Mucosa of descending colon (tissue), 3 donors: ENCODE results near the gene SORBS1. TPM values are rescaled to one million over a fixed set of nuclear protein-coding genes. Genes with fewer than 3 reads are reported as not detected.
A peak's percentile ranks its signal among the peaks of the same experiment; 100 is the strongest.
"Not testable (repeated sequence)": the region's sequence is repeated elsewhere in the genome, so short reads cannot be mapped to it uniquely, and the experiment has no call there.

Experiments
- ATAC-seq: fragments of 200-7000 bp; cut with Tn5 transposase; one replicate; pipeline ENCODE4 v1.9.1; 2020; ENCODE audit warnings: mild to moderate bottlenecking, moderate library complexity
- DNase-seq, 3 donors: peaks; one replicate each; pipeline ENCODE4 v3.0.0-alpha.2; 2020
- H3K36me3 ChIP-seq: fragments of 200-600 bp; one replicate; pipeline ENCODE4 v1.8.0; 2021; ENCODE audit warnings: low read depth, mild to moderate bottlenecking
- H3K4me1 ChIP-seq: fragments of 200-600 bp; one replicate; pipeline ENCODE4 v1.8.0; 2021; ENCODE audit warnings: low read depth, mild to moderate bottlenecking
- H3K4me3 ChIP-seq: fragments of 200-600 bp; one replicate; pipeline ENCODE4 v1.8.0; 2021; ENCODE audit warnings: mild to moderate bottlenecking
- H3K9me3 ChIP-seq: fragments of 200-600 bp; one replicate; pipeline ENCODE4 v1.8.0; 2021; ENCODE audit warnings: mild to moderate bottlenecking
- CTCF ChIP-seq: fragments of 200-600 bp; IDR thresholded peaks from one replicate; pipeline ENCODE4 v1.8.0; 2022; ENCODE audit warnings: antibody characterized with exemption, mild to moderate bottlenecking
- intact Hi-C, 2 donors: fragments of 100-400 bp; cut with DNase I in 1 of 2; cut with micrococcal nuclease in 1 of 2; formaldehyde crosslinking; loops; one replicate each; pipeline versions ENCODE4 v1.11.0 to v1.11.1; 2022; cut with DNase I, micrococcal nuclease
- total RNA-seq, 3 donors: library from RNA; stranded (reverse); fragmentation: NEBNext Ultra II Directional in 2 of 3; extraction: Animal tissue kit (Norgen Biotek cat#: 25700) in 2 of 3; gene quantifications; one replicate each; pipeline versions ENCODE4 v1.2.1 to v1.2.4, GENCODE V29; 2021 to 2023
- donor health status: DM: no; HTN: no; CAD: no; lungs with moderate emphysema.
- donor health status: DM: no; HTN: no; CAD: no.
- donor health status: DM: no; HTN: yes; CAD: no.

The SORBS1 gene
- total RNA-seq, 3 donors from 2014 or later = 48.9 to 699 (median 99.3) TPM

GRCh38 chr10:95350830-95351228, 210.3 kb downstream of the SORBS1 start:
- Histone ChIP-seq H3K9me3 (no peaks in the 10 kb centered on the region), H3K36me3 (no peaks in the 10 kb centered on the region), H3K4me3 (no peak overlapping the region), H3K4me1 (no peaks in the 10 kb centered on the region)
- intact Hi-C loops = no loop called here
- no peak for TF ChIP-seq CTCF
- DNase-seq (no peak), ATAC-seq (no peak)

- intact Hi-C loops = no loop called here
- TF ChIP-seq CTCF = no peak
- Histone ChIP-seq H3K4me1 (no peaks in the 10 kb centered on the region), H3K4me3 (no peak overlapping the region), H3K9me3 (no peaks in the 10 kb centered on the region), H3K36me3 (no peaks in the 10 kb centered on the region)
- DNase-seq (peak in 1 of 3 donors; percentile 12), ATAC-seq (peak; percentile 28)
Measured at GRCh38 chr10:95350219-95350829, 210.8 kb downstream of the SORBS1 start.

- H3K9me3 ChIP-seq, DNase-seq, ATAC-seq, intact Hi-C loops, H3K36me3 ChIP-seq, H3K4me1 ChIP-seq, H3K4me3 ChIP-seq: not testable (repeated sequence)
Measured at GRCh38 chr10:95347402-95347766, 213.8 kb downstream of the SORBS1 start.

- H3K4me3 ChIP-seq = no peak overlapping the region
- ATAC-seq (no peak), DNase-seq (no peak)
- no peaks in the 10 kb centered on the region for H3K36me3 ChIP-seq
- no peak for TF ChIP-seq CTCF
- H3K4me1 ChIP-seq = no peaks in the 10 kb centered on the region
- intact Hi-C loops = no loop called here
- H3K9me3 ChIP-seq = no peaks in the 10 kb centered on the region
Measured at GRCh38 chr10:95346715-95347401, 214.3 kb downstream of the SORBS1 start.

GRCh38 chr10:95343573-95343972, 217.6 kb downstream of the SORBS1 start:
- H3K36me3 ChIP-seq = no peaks in the 10 kb centered on the region
- TF ChIP-seq CTCF = no peak
- H3K4me1 ChIP-seq = no peaks in the 10 kb centered on the region
- ATAC-seq (no peak), DNase-seq (no peak)
- no peak overlapping the region for H3K4me3 ChIP-seq
- intact Hi-C loops = no loop called here
- H3K9me3 ChIP-seq = no peaks in the 10 kb centered on the region

GRCh38 chr10:95341716-95342130, 219.4 kb downstream of the SORBS1 start:
- ATAC-seq = no peak
- no peak overlapping the region for H3K4me3 ChIP-seq
- intact Hi-C loops = no loop called here
- H3K4me1 ChIP-seq = no peaks in the 10 kb centered on the region
- no peaks in the 10 kb centered on the region for H3K36me3 ChIP-seq
- H3K9me3 ChIP-seq = no peaks in the 10 kb centered on the region
- TF ChIP-seq CTCF = no peak
- DNase-seq = no peak
